Esophagus muscularis mucosa (tissue), 4 donors: ENCODE results near the gene CCDC50. TPM values are rescaled to one million over a fixed set of nuclear protein-coding genes. Genes with fewer than 3 reads are reported as not detected.

Source experiments
- DNase-seq: peaks from one replicate; pipeline ENCODE4 v3.0.0-alpha.2; 2017; ENCODE audit errors: extremely low spot score
- H3K27ac ChIP-seq, 4 donors: fragments of 200-600 bp; sonication (generic); replicated peaks in 1 of 4; 1 replicate in 3 of 4; 2 replicates in 1 of 4; pipeline ENCODE4 v1.5.1; 2016 to 2019; ENCODE audit warnings: mild to moderate bottlenecking in 1 of 4
- H3K27me3 ChIP-seq, 4 donors: fragments of 200-600 bp; sonication (generic); one replicate each; pipeline versions ENCODE4 v1.5.1 to v1.6.0; 2016 to 2019
- H3K36me3 ChIP-seq, 4 donors: fragments of 200-600 bp; sonication (generic); one replicate each; pipeline ENCODE4 v1.5.1; 2016 to 2019
- H3K4me1 ChIP-seq, 4 donors: fragments of 200-600 bp; sonication (generic); one replicate each; pipeline ENCODE4 v1.5.1; 2016 to 2019
- H3K4me3 ChIP-seq, 4 donors: fragments of 200-600 bp; sonication (generic); 1 replicate in 2 of 4; 2 replicates in 2 of 4; pipeline ENCODE4 v1.5.1; 2016 to 2019; ENCODE audit warnings: mild to moderate bottlenecking in 4 of 4, moderate library complexity in 1 of 4
- H3K9me3 ChIP-seq, 4 donors: fragments of 200-600 bp; sonication (generic); 1 replicate in 3 of 4; 2 replicates in 1 of 4; pipeline ENCODE4 v1.5.1; 2016 to 2019
- CTCF ChIP-seq, 3 experiments: fragments of 200-600 bp in 2 of 3; fragments of 450-650 bp in 1 of 3; sonication (generic) in 2 of 3; IDR thresholded peaks; one replicate each; pipeline ENCODE4 v1.5.1; 2017 to 2019; ENCODE audit warnings: antibody characterized with exemption in 3 of 3, mild to moderate bottlenecking in 2 of 3, moderate library complexity in 1 of 3
- EP300 ChIP-seq: sonication (generic); formaldehyde crosslinking; IDR thresholded peaks from one replicate; pipeline ENCODE4 v1.6.1; 2017; ENCODE audit warnings: antibody characterized with exemption
- POLR2A ChIP-seq: fragments of 450-650 bp; IDR thresholded peaks from one replicate; pipeline ENCODE4 v1.6.1; 2017; ENCODE audit warnings: antibody characterized with exemption, moderate library complexity, mild to moderate bottlenecking, low read depth
- POLR2AphosphoS5 ChIP-seq, 2 donors: sonication (generic); formaldehyde crosslinking; IDR thresholded peaks; one replicate each; pipeline ENCODE4 v1.6.1; 2017; ENCODE audit warnings: antibody characterized with exemption in 2 of 2
- WGBS: methylation state at CpG from one replicate; pipeline ENCODE4 v1.1.5; 2018; 5-methylcytosine and 5-hydroxymethylcytosine counted together
- intact Hi-C: fragments of 100-400 bp; cut with DNase I; formaldehyde crosslinking; loops from one replicate; pipeline ENCODE4 v1.15.1; 2023
- total RNA-seq, 4 donors: library from RNA; depleted of rRNA; stranded (reverse); fragments of >200 nt; gene quantifications; one replicate each; pipeline versions ENCODE4 v1.1.0 to v1.2.1, GENCODE V29; 2016

The CCDC50 gene
- total RNA-seq, 4 donors from 2014 or later, result 141 to 192 (median 165) TPM

- Histone ChIP-seq H3K27me3 (no peaks in the 10 kb centered on the region), H3K4me1 (no peaks in the 10 kb centered on the region), H3K9me3 (no peaks in the 10 kb centered on the region), H3K4me3 (no peak overlapping the region), H3K27ac (no peak overlapping the region), H3K36me3 (no peaks in the 10 kb centered on the region)
- DNase-seq, result no peak
- 79% methylated on average over 4 of the region's 4 CpGs for WGBS
- TF ChIP-seq CTCF (IDR thresholded peaks at IDR 0.05) (no peak), POLR2AphosphoS5 (IDR thresholded peaks at IDR 0.05) (no peak), POLR2A (no peak), EP300 (no peak)
- intact Hi-C loops, result no loop called here
These were observed 111.3 kb downstream of the CCDC50 start for GRCh38 chr3:191440532-191440931.

- WGBS, result 38% methylated on average over 2 of the region's 2 CpGs
- intact Hi-C loops, result no loop called here
- Histone ChIP-seq H3K4me3 (no peak overlapping the region), H3K27ac (no peak overlapping the region), H3K36me3 (no peaks in the 10 kb centered on the region), H3K4me1 (no peaks in the 10 kb centered on the region), H3K27me3 (no peaks in the 10 kb centered on the region), H3K9me3 (no peaks in the 10 kb centered on the region)
- DNase-seq, result no peak
- TF ChIP-seq POLR2AphosphoS5 (IDR thresholded peaks at IDR 0.05) (no peak), EP300 (no peak), CTCF (IDR thresholded peaks at IDR 0.05) (no peak), POLR2A (no peak)
These were observed 112.5 kb downstream of the CCDC50 start for GRCh38 chr3:191441687-191442086.

GRCh38 chr3:191444569-191444968 is 115.4 kb downstream of the CCDC50 start:
- TF ChIP-seq CTCF (IDR thresholded peaks at IDR 0.05) (no peak), POLR2AphosphoS5 (IDR thresholded peaks at IDR 0.05) (no peak), POLR2A (no peak), EP300 (no peak)
- no peak for DNase-seq
- WGBS, result 84% methylated on average over 3 of the region's 3 CpGs
- no peaks in the 10 kb centered on the region for H3K36me3 ChIP-seq
- no peak overlapping the region for H3K4me3 ChIP-seq
- H3K4me1 ChIP-seq, result no peaks in the 10 kb centered on the region
- H3K27me3 ChIP-seq, result no peaks in the 10 kb centered on the region
- H3K27ac ChIP-seq, result no peak overlapping the region
- intact Hi-C loops, result no loop called here
- H3K9me3 ChIP-seq, result no peaks in the 10 kb centered on the region

Other genes with a start within 250 kb of the CCDC50 start
- not detected for gene OSTN, start 130.2 kb upstream of the CCDC50 start, total RNA-seq
- gene UTS2B, start 1.1 kb downstream of the CCDC50 start, total RNA-seq, result 1 to 10 TPM in 1 of 4 donors, under 1 TPM in 1, not detected in 2; 0.65 to 1.2 TPM
- gene PYDC2, start 131.8 kb downstream of the CCDC50 start, total RNA-seq, result not detected